Endometrium (tissue), 2 donors: ENCODE results near the gene EVC2.

Source experiments
- FAIRE-seq: peaks from 2 replicates; lab custom pipeline; 2012; peaks lifted over from hg19 to GRCh38; lab: Jason Lieb, UNC
- donor health status: control.
- donor health status: control.

Gene EVC2

GRCh38 chr4:5708449-5709206 lies at the start of gene EVC2:
Gene EVC2, minus strand, starts transcription at chr4:5708559. Its CDS starts 46 bp downstream, at chr4:5708513.
- no peak for FAIRE-seq

- FAIRE-seq = no peak
Observed at GRCh38 chr4:5757954-5758353, 49.6 kb upstream of the EVC2 start.

- FAIRE-seq = no peak
Observed at GRCh38 chr4:5757536-5757935, 49.2 kb upstream of the EVC2 start.

- no peak for FAIRE-seq
Observed at GRCh38 chr4:5757091-5757490, 48.7 kb upstream of the EVC2 start.

- no peak for FAIRE-seq
Observed at GRCh38 chr4:5756271-5756670, 47.9 kb upstream of the EVC2 start.

- FAIRE-seq = no peak
Observed at GRCh38 chr4:5755679-5756078, 47.3 kb upstream of the EVC2 start.

GRCh38 chr4:5755161-5755560 lies 46.8 kb upstream of the EVC2 start:
- FAIRE-seq = no peak

- no peak for FAIRE-seq
Observed at GRCh38 chr4:5754529-5754881, 46.1 kb upstream of the EVC2 start.

- FAIRE-seq = no peak
Observed at GRCh38 chr4:5753766-5754528, 45.6 kb upstream of the EVC2 start.

GRCh38 chr4:5753366-5753765 lies 45.0 kb upstream of the EVC2 start:
- no peak for FAIRE-seq

GRCh38 chr4:5752376-5753184 lies 44.2 kb upstream of the EVC2 start:
- no peak for FAIRE-seq

GRCh38 chr4:5751666-5752375 lies 43.5 kb upstream of the EVC2 start:
- FAIRE-seq = no peak

GRCh38 chr4:5750946-5751665 lies 42.7 kb upstream of the EVC2 start:
- FAIRE-seq = no peak

- FAIRE-seq = no peak
Observed at GRCh38 chr4:5750052-5750945, 41.9 kb upstream of the EVC2 start.

GRCh38 chr4:5749568-5749967 lies 41.2 kb upstream of the EVC2 start:
- no peak for FAIRE-seq

- FAIRE-seq = no peak
Observed at GRCh38 chr4:5747738-5748375, 39.5 kb upstream of the EVC2 start.

- FAIRE-seq = no peak
Observed at GRCh38 chr4:5746829-5747737, 38.7 kb upstream of the EVC2 start.

GRCh38 chr4:5746250-5746649 lies 37.9 kb upstream of the EVC2 start:
- FAIRE-seq = no peak

GRCh38 chr4:5742968-5743367 lies 34.6 kb upstream of the EVC2 start:
- no peak for FAIRE-seq
